Measurements from ENCODE around the gene OPRL1.

Gene OPRL1

GRCh38 chr20:64072498-64073063 is 7.3 kb upstream of the OPRL1 start:
- DNase-seq (ENCODE audit: low read depth) = no peak

GRCh38 chr20:64073476-64074183 is 6.3 kb upstream of the OPRL1 start:
- no peak for DNase-seq (ENCODE audit: low read depth)

- no peak for DNase-seq (ENCODE audit: low read depth)
Measured at GRCh38 chr20:64074184-64074789, 5.6 kb upstream of the OPRL1 start.

GRCh38 chr20:64074963-64075362 is 4.9 kb upstream of the OPRL1 start:
- DNase-seq (ENCODE audit: low read depth) = no peak

GRCh38 chr20:64075556-64075955 is 4.3 kb upstream of the OPRL1 start:
- no peak for DNase-seq (ENCODE audit: low read depth)

GRCh38 chr20:64076061-64076997 is 3.6 kb upstream of the OPRL1 start:
- DNase-seq (ENCODE audit: low read depth) = no peak

- no peak for DNase-seq (ENCODE audit: low read depth)
Measured at GRCh38 chr20:64077094-64077493, 2.8 kb upstream of the OPRL1 start.

GRCh38 chr20:64077541-64077875 is 2.4 kb upstream of the OPRL1 start:
- DNase-seq (ENCODE audit: low read depth) = no peak

GRCh38 chr20:64077876-64078551 is 1.9 kb upstream of the OPRL1 start:
- DNase-seq (ENCODE audit: low read depth) = no peak

GRCh38 chr20:64078934-64079272 is 979 bp upstream of the OPRL1 start:
- no peak for DNase-seq (ENCODE audit: low read depth)

GRCh38 chr20:64079273-64080012 is 439 bp upstream of the OPRL1 start, which contains the start of gene RGS19:
Gene RGS19, minus strand, starts transcription at chr20:64079518. Its CDS starts 2,632 bp downstream, at chr20:64076886.
- DNase-seq (ENCODE audit: low read depth) = no peak

GRCh38 chr20:64080813-64081623 is 1.1 kb downstream of the OPRL1 start:
- DNase-seq (ENCODE audit: low read depth) = no peak

GRCh38 chr20:64081624-64081964 is 1.7 kb downstream of the OPRL1 start:
- DNase-seq (ENCODE audit: low read depth) = no peak

- DNase-seq (ENCODE audit: low read depth) = no peak
Measured at GRCh38 chr20:64082126-64082731, 2.3 kb downstream of the OPRL1 start.

- DNase-seq (ENCODE audit: low read depth) = no peak
Measured at GRCh38 chr20:64082820-64083377, 3.0 kb downstream of the OPRL1 start.

- DNase-seq (ENCODE audit: low read depth) = peak; percentile 31
Measured at GRCh38 chr20:64083378-64083803, 3.5 kb downstream of the OPRL1 start.

GRCh38 chr20:64083804-64084684 is 4.2 kb downstream of the OPRL1 start, which contains the start of gene LKAAEAR1:
Gene LKAAEAR1, minus strand, starts transcription at chr20:64084398. Its CDS starts 179 bp downstream, at chr20:64084219.
- DNase-seq (ENCODE audit: low read depth) = no peak

- DNase-seq (ENCODE audit: low read depth) = no peak
Measured at GRCh38 chr20:64084685-64085152, 4.8 kb downstream of the OPRL1 start.
